Endothelial cell of umbilical vein (primary cell): ENCODE results near the gene BRAP.

Experiments used
- EZH2 ChIP-seq: IDR thresholded peaks from 2 replicates; pipeline ENCODE4 v1.6.1; 2012; ENCODE audit warnings: borderline replicate concordance, low read depth, mild to moderate bottlenecking, moderate library complexity, low read length, inconsistent platforms; ENCODE audit not compliant: severe bottlenecking
- FOS ChIP-seq: IDR thresholded peaks from 2 replicates; pipeline ENCODE4 v1.6.1; 2011; ENCODE audit warnings: mild to moderate bottlenecking, low read length, moderate library complexity, borderline replicate concordance; ENCODE audit not compliant: insufficient read depth
- POLR2AphosphoS5 ChIP-seq: IDR thresholded peaks from 2 replicates; pipeline ENCODE4 v1.6.1; 2012; ENCODE audit warnings: low read depth, mild to moderate bottlenecking, control low read depth, low read length, moderate library complexity; ENCODE audit not compliant: insufficient read depth
- TF ChIP-seq, protein P1 (sequence below), 2 donors: IDR thresholded peaks; 1 replicate in 1 of 2; 2 replicates in 1 of 2; pipeline ENCODE4 v1.5.1; 2011; ENCODE audit warnings: low read length in 2 of 2, mild to moderate bottlenecking in 2 of 2, moderate library complexity in 2 of 2, control low read depth in 1 of 2, inconsistent platforms in 1 of 2, low read depth in 1 of 2; ENCODE audit not compliant: insufficient read depth in 1 of 2; ENCODE audit errors: extremely low read depth in 1 of 2
- TF ChIP-seq, protein P2 (sequence below): IDR thresholded peaks from 2 replicates; pipeline ENCODE4 v1.6.1; 2011; ENCODE audit not compliant: insufficient read depth, insufficient read length

DNA sequence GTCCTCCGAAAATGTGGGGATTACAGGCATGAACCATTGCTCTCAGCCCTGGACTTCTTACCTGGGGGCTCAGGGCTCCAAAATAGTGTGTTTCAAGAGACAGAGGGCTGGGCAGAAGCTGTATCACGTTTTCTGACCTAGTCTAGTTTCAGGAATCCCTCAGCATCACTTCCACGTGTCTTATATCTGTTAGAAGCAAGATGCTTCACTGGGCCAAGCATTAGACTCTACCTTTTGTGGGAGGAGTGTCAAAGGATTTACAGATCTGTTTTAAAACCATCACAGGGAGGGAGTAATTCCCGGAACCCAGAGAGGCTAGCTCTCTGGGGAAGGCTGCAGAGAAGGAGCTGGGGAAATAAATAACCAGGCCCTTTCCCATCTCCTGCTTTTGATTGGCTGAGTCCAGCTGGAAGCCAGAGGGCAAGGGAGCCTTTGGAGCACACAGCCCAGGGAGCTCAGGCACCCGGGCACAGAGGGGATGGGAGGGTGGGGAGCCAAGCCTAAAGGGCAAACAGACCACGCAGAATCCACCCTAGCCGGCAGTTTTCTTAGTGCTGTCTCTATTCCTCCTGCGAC is 47.7 kb upstream of the BRAP start:
- no peak for TF ChIP-seq FOS
- TF ChIP-seq, protein P1, sequence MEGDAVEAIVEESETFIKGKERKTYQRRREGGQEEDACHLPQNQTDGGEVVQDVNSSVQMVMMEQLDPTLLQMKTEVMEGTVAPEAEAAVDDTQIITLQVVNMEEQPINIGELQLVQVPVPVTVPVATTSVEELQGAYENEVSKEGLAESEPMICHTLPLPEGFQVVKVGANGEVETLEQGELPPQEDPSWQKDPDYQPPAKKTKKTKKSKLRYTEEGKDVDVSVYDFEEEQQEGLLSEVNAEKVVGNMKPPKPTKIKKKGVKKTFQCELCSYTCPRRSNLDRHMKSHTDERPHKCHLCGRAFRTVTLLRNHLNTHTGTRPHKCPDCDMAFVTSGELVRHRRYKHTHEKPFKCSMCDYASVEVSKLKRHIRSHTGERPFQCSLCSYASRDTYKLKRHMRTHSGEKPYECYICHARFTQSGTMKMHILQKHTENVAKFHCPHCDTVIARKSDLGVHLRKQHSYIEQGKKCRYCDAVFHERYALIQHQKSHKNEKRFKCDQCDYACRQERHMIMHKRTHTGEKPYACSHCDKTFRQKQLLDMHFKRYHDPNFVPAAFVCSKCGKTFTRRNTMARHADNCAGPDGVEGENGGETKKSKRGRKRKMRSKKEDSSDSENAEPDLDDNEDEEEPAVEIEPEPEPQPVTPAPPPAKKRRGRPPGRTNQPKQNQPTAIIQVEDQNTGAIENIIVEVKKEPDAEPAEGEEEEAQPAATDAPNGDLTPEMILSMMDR (IDR thresholded peaks at IDR 0.05; ENCODE audit: extremely low read depth in 1 of 2, insufficient read depth in 1 of 2, low read depth in 1 of 2, low read length in 2 of 2), result no peak
- TF ChIP-seq EZH2, result no peak
- TF ChIP-seq, protein P2, sequence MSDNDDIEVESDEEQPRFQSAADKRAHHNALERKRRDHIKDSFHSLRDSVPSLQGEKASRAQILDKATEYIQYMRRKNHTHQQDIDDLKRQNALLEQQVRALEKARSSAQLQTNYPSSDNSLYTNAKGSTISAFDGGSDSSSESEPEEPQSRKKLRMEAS, result no peak
- TF ChIP-seq POLR2AphosphoS5, result no peak
